HepG2 (cell line): Measurements from ENCODE around the gene PPP1R1B. TPM values are rescaled to one million over a fixed set of nuclear protein-coding genes. Genes with fewer than 3 reads are reported as not detected.

Experiments
- ATAC-seq: fragments of 200-7000 bp; cut with Tn5 transposase; 3 replicates; pipeline ENCODE4 v1.9.1; 2020; ENCODE audit warnings: mild to moderate bottlenecking, moderate library complexity
- BruUV-seq: library from RNA; stranded (reverse); fragments of 400-500 nt; replicated peaks from 2 replicates; lab custom pipeline; 2021; lab: Mats Ljungman, UMichigan
- CTCF ChIA-PET: fragments of 300-600 bp; formaldehyde crosslinking; extraction: SDS; loops from one replicate; lab custom pipeline; 2021; ENCODE audit warnings: low total read pairs, inconsistent platforms, low intra/inter-chr PET ratio; lab: Yijun Ruan, JAX
- POLR2A ChIA-PET: fragments of 350-600 bp; sonication (Branson Sonifier 250); formaldehyde crosslinking; loops from one replicate; lab custom pipeline; 2020; ENCODE audit warnings: antibody characterized with exemption, inconsistent platforms; lab: Yijun Ruan, JAX
- DNase-seq: peaks from one replicate; pipeline ENCODE4 v3.0.0-alpha.2; 2015; ENCODE audit warnings: low spot score
- FAIRE-seq: peaks from 3 replicates; lab custom pipeline; 2011; peaks lifted over from hg19 to GRCh38; lab: Jason Lieb, UNC
- H2AFZ ChIP-seq: one replicate; pipeline ENCODE4 v1.6.1; 2011; ENCODE audit warnings: low read length, inconsistent platforms
- H3K27ac ChIP-seq: fragments of 300-600 bp; 3 replicates; pipeline ENCODE4 v1.8.0; 2011; ENCODE audit warnings: mixed run types, mild to moderate bottlenecking, mixed read lengths, low read length, inconsistent platforms; ENCODE audit not compliant: insufficient read depth; ENCODE audit errors: extremely low read length
- H3K27me3 ChIP-seq, 2 experiments: fragments of 200-600 bp in 1 of 2; 2 replicates in 1 of 2; 3 replicates in 1 of 2; pipeline versions ENCODE4 v1.6.0 to v1.8.0; 2011; ENCODE audit warnings: low read length in 2 of 2, mild to moderate bottlenecking in 2 of 2, moderate library complexity in 2 of 2, inconsistent platforms in 1 of 2; ENCODE audit not compliant: insufficient read depth in 2 of 2, control insufficient read depth in 1 of 2
- H3K36me3 ChIP-seq, 2 experiments: fragments of 200-600 bp in 1 of 2; replicated peaks in 1 of 2; 2 replicates in 1 of 2; 3 replicates in 1 of 2; pipeline versions ENCODE4 v1.5.1 to v1.8.0; 2011; ENCODE audit warnings: low read length in 2 of 2, inconsistent platforms in 1 of 2; ENCODE audit not compliant: insufficient read depth in 2 of 2, control insufficient read depth in 1 of 2
- H3K4me1 ChIP-seq: 2 replicates; pipeline ENCODE4 v1.5.1; 2012; ENCODE audit warnings: low read length, inconsistent platforms; ENCODE audit not compliant: insufficient read depth
- H3K4me2 ChIP-seq: 2 replicates; pipeline ENCODE4 v1.6.0; 2011; ENCODE audit warnings: low read depth, low read length, inconsistent platforms
- H3K4me3 ChIP-seq, 3 experiments: fragments of 200-600 bp in 1 of 3; sonication (generic), shearing (Covaris generic) in 1 of 3; replicated peaks in 1 of 3; 2 replicates each; pipeline ENCODE4 v1.5.1; 2011 to 2016; ENCODE audit warnings: low read length in 3 of 3, inconsistent platforms in 2 of 3, low read depth in 2 of 3, mild to moderate bottlenecking in 2 of 3, control low read depth in 1 of 3, mixed read lengths in 1 of 3; ENCODE audit not compliant: insufficient read depth in 1 of 3
- H3K79me2 ChIP-seq: one replicate; pipeline ENCODE4 v1.6.1; 2011; ENCODE audit warnings: low read length, inconsistent platforms; ENCODE audit not compliant: insufficient read depth
- H3K9ac ChIP-seq: 2 replicates; pipeline ENCODE4 v1.6.0; 2011; ENCODE audit warnings: mild to moderate bottlenecking, low read depth, low read length, inconsistent platforms; ENCODE audit not compliant: insufficient read depth
- H3K9me3 ChIP-seq: 2 replicates; pipeline ENCODE4 v1.5.1; 2012; ENCODE audit warnings: mild to moderate bottlenecking, low read length
- H4K20me1 ChIP-seq: 2 replicates; pipeline ENCODE4 v1.6.0; 2011; ENCODE audit warnings: inconsistent platforms, mild to moderate bottlenecking, low read length, moderate library complexity; ENCODE audit not compliant: insufficient read depth
- CENPBD1 ChIP-seq: sonication (generic); formaldehyde crosslinking; IDR thresholded peaks from 2 replicates; pipeline ENCODE4 v1.8.0; 2022; ENCODE audit warnings: missing genetic modification reagents, low read depth, mild to moderate bottlenecking, borderline replicate concordance
- HBP1 ChIP-seq: IDR thresholded peaks from 2 replicates; pipeline ENCODE4 v1.6.1; 2016; ENCODE audit warnings: low read depth, control low read depth
- HNRNPL ChIP-seq: fragments of 200-400 bp; formaldehyde crosslinking; IDR thresholded peaks from 2 replicates; pipeline ENCODE4 v1.6.1; 2017; ENCODE audit warnings: mild to moderate bottlenecking, low read depth, low read length
- NFE2L1 ChIP-seq: sonication (generic); formaldehyde crosslinking; IDR thresholded peaks from 2 replicates; pipeline ENCODE4 v1.4.0; 2020; ENCODE audit warnings: missing genetic modification reagents, mild to moderate bottlenecking, borderline replicate concordance
- ZMYM3 ChIP-seq: sonication (generic); formaldehyde crosslinking; IDR thresholded peaks from 2 replicates; pipeline ENCODE4 v1.5.1; 2020; ENCODE audit warnings: mild to moderate bottlenecking, missing genetic modification reagents
- ZNF687 ChIP-seq: sonication (generic); formaldehyde crosslinking; IDR thresholded peaks from 2 replicates; pipeline ENCODE4 v1.5.1; 2020; ENCODE audit warnings: mild to moderate bottlenecking, missing genetic modification reagents, moderate library complexity
- ZNF75D ChIP-seq: sonication (generic); formaldehyde crosslinking; IDR thresholded peaks from 2 replicates; pipeline ENCODE4 v1.8.1; 2023; ENCODE audit warnings: missing genetic modification reagents, mild to moderate bottlenecking, borderline replicate concordance
- whole genome bisulfite sequencing: methylation state at CpG from one replicate; pipeline ENCODE4 v1.1.6; 2017; ENCODE audit warnings: low lambda C conversion rate; 5-methylcytosine and 5-hydroxymethylcytosine counted together
- in situ Hi-C: cut with HindIII; loops from 2 replicates; pipeline ENCODE4 v1.10.0; 2017; ENCODE audit warnings: low pct_unique_long_range_greater_than_20kb; ENCODE audit not compliant: extremely low pct_ligation_motif_present
- intact Hi-C: fragments of 100-400 bp; cut with micrococcal nuclease; formaldehyde crosslinking; loops from one replicate; pipeline ENCODE4 v1.10.0; 2022; ENCODE audit not compliant: unreplicated experiment
- polyA plus RNA-seq, 8 experiments: library from polyadenylated mRNA; depleted of rRNA in 3 of 8; stranded (reverse) in 7 of 8; unstranded in 1 of 8; fragments of >200 nt; fragmentation: Illumina TruSeq in 4 of 8; extraction: Trizol in 4 of 8; gene quantifications; 2 replicates each; pipeline versions ENCODE4 v1.2.1 to v1.2.3, GENCODE V29; 2011 to 2016; ENCODE audit warnings: low read depth in 4 of 8, missing spikeins in 1 of 8, mixed read lengths in 1 of 8; ENCODE audit not compliant: insufficient read depth in 1 of 8
- total RNA-seq, 5 experiments: library from RNA; depleted of rRNA; stranded (reverse); fragments of >200 nt; fragmentation: Illumina TruSeq; extraction: Trizol; gene quantifications; 2 replicates each; pipeline ENCODE4 v1.2.3, GENCODE V29; 2016; ENCODE audit warnings: low read depth in 1 of 5

Gene PPP1R1B
- total and polyA plus RNA-seq, 2 of the 13 experiments (the other 11 are each of a cell fraction or from before 2014, with no cell fraction given) = 0.08 TPM; not detected in 1

GRCh38 chr17:39661744-39662541, 35.2 kb downstream of the PPP1R1B start:
- DNase-seq (no peak), ATAC-seq (no peak), FAIRE-seq (no peak)
- no peak overlapping the region for H3K9ac ChIP-seq
- H3K79me2 ChIP-seq = no peaks in the 10 kb centered on the region
- no peaks in the 10 kb centered on the region for H3K9me3 ChIP-seq
- no peaks in the 10 kb centered on the region for H4K20me1 ChIP-seq
- H2AFZ ChIP-seq = no peak overlapping the region
- no peak overlapping the region for H3K27ac ChIP-seq
- intact Hi-C loops = no loop called here
- TF ChIP-seq CENPBD1 (CRISPR knock-in tag) (no peak), ZMYM3 (0 out of 2 replicates have a peak, but pooled peaks have one; percentile 12)
- in situ Hi-C loops = no loop called here
- no TSS peak for BruUV-seq
- H3K4me3 ChIP-seq = no peak overlapping the region
- no peak overlapping the region for H3K4me2 ChIP-seq
- peaks cover 22 to 26% of the 10 kb centered on the region in 2 experiments; a peak in 4 of 5 replicates for H3K36me3 ChIP-seq
- ChIA-PET POLR2A (no interaction called here), CTCF (interaction anchor here (3.6 kb wide), 1 partner anchor 39 kb away, joined by 22 read pairs; no protein-coding TSS in a partner anchor)
- 93% methylated on average over 8 of the region's 8 CpGs for WGBS
- H3K4me1 ChIP-seq = peaks cover 39% of the 10 kb centered on the region
- peaks cover 2 to 14% of the 10 kb centered on the region in 2 experiments; a peak in 4 of 5 replicates for H3K27me3 ChIP-seq

- H3K4me3 ChIP-seq = no peak overlapping the region
- no peaks in the 10 kb centered on the region for H3K79me2 ChIP-seq
- intact Hi-C loops = no loop called here
- ATAC-seq (no peak), DNase-seq (no peak), FAIRE-seq (no peak)
- H3K36me3 ChIP-seq = peaks cover 21 to 26% of the 10 kb centered on the region in 2 experiments; a peak in 4 of 5 replicates
- ChIA-PET POLR2A (interaction anchor here (1.5 kb wide), 1 partner anchor 77 kb away, joined by 4 read pairs; no protein-coding TSS in a partner anchor), CTCF (interaction anchor here (3.6 kb wide), 1 partner anchor 40 kb away, joined by 22 read pairs; no protein-coding TSS in a partner anchor)
- 93% methylated on average over 16 of the region's 22 CpGs for WGBS
- no peak overlapping the region for H3K9ac ChIP-seq
- no peak overlapping the region for H3K4me2 ChIP-seq
- no peaks in the 10 kb centered on the region for H3K9me3 ChIP-seq
- in situ Hi-C loops = no loop called here
- no peak overlapping the region for H2AFZ ChIP-seq
- no peak overlapping the region for H3K27ac ChIP-seq
- no peaks in the 10 kb centered on the region for H4K20me1 ChIP-seq
- no TSS peak for BruUV-seq
- H3K4me1 ChIP-seq = peaks cover 47% of the 10 kb centered on the region
- peaks cover 5 to 22% of the 10 kb centered on the region in 2 experiments for H3K27me3 ChIP-seq
- TF ChIP-seq ZNF687 (CRISPR knock-in tag) = peak; percentile 21; the same call in 1 of the 2 replicates
- peak; percentile 57; the same call in 1 of the 2 replicates for TF ChIP-seq HNRNPL
- no peak for TF ChIP-seq ZNF75D (CRISPR knock-in tag)
- TF ChIP-seq NFE2L1 (CRISPR knock-in tag) = no peak
- no peak for TF ChIP-seq HBP1 (CRISPR knock-in tag)
Measured at GRCh38 chr17:39662551-39663339, 36.0 kb downstream of the PPP1R1B start.
